NCI-H2029 treated with DMSO at 0.1 percent for 48 hours (cell line): ENCODE measurements around the gene HAGH.

Experiments
- DNase-seq: peaks from one replicate; lab custom pipeline; 2025; lab: John Stamatoyannopoulos, UW

HAGH gene

GRCh38 chr16:1831186-1832075 is 4.8 kb upstream of the HAGH start:
- DNase-seq: no peak

- DNase-seq: no peak
Observed at GRCh38 chr16:1830213-1830612, 3.6 kb upstream of the HAGH start.

- DNase-seq: no peak
Observed at GRCh38 chr16:1828645-1829410, 2.2 kb upstream of the HAGH start.

- DNase-seq: no peak
Observed at GRCh38 chr16:1825864-1826690, 548 bp downstream of the HAGH start.

GRCh38 chr16:1825381-1825863 is 1.2 kb downstream of the HAGH start:
- DNase-seq: no peak

- no peak for DNase-seq
Observed at GRCh38 chr16:1823821-1824220, 2.8 kb downstream of the HAGH start.

- DNase-seq: no peak
Observed at GRCh38 chr16:1822801-1823200, 3.8 kb downstream of the HAGH start.

GRCh38 chr16:1821861-1822611 is 4.6 kb downstream of the HAGH start:
- no peak for DNase-seq

- DNase-seq: no peak
Observed at GRCh38 chr16:1820946-1821290, 5.7 kb downstream of the HAGH start.

GRCh38 chr16:1820096-1820945 is 6.3 kb downstream of the HAGH start:
- no peak for DNase-seq

GRCh38 chr16:1819611-1820010 is 7.0 kb downstream of the HAGH start:
- DNase-seq: no peak

GRCh38 chr16:1818873-1819525 is 7.6 kb downstream of the HAGH start:
- no peak for DNase-seq

- no peak for DNase-seq
Observed at GRCh38 chr16:1818204-1818872, 8.3 kb downstream of the HAGH start.

- DNase-seq: no peak
Observed at GRCh38 chr16:1817716-1818115, 8.9 kb downstream of the HAGH start.

- no peak for DNase-seq
Observed at GRCh38 chr16:1817276-1817589, 9.4 kb downstream of the HAGH start.

- no peak for DNase-seq
Observed at GRCh38 chr16:1816396-1817275, 10.0 kb downstream of the HAGH start.

GRCh38 chr16:1815461-1815860 is 11.2 kb downstream of the HAGH start:
- no peak for DNase-seq

- DNase-seq: no peak
Observed at GRCh38 chr16:1812732-1813163, 13.9 kb downstream of the HAGH start.

- no peak for DNase-seq
Observed at GRCh38 chr16:1810536-1810935, 16.1 kb downstream of the HAGH start.
